Measurements from ENCODE around the gene RHPN2.
"Not testable (repeated sequence)": the region's sequence is repeated elsewhere in the genome, so short reads cannot be mapped to it uniquely, and the experiment has no call there.

The RHPN2 gene

GRCh38 chr19:32997061-32997464 is 67.6 kb downstream of the RHPN2 start:
- H3K4me3 ChIP-seq (ENCODE audit: low read depth in 1 of 2, low read length in 2 of 2); H3K9ac ChIP-seq (ENCODE audit: low read length); H3K36me3 ChIP-seq (ENCODE audit: insufficient read depth, low read length); H3K27ac ChIP-seq (ENCODE audit: low read depth, low read length); H3K4me1 ChIP-seq (ENCODE audit: insufficient read depth, low read length); H3K9me3 ChIP-seq (ENCODE audit: low read length); H3K27me3 ChIP-seq (ENCODE audit: control insufficient read depth in 1 of 2, insufficient read depth in 2 of 2, low read length in 2 of 2): not testable (repeated sequence)

GRCh38 chr19:32995966-32996365 is 68.7 kb downstream of the RHPN2 start:
- not testable (repeated sequence) for H3K9me3 ChIP-seq (ENCODE audit: low read length); H3K36me3 ChIP-seq (ENCODE audit: insufficient read depth, low read length); H3K27ac ChIP-seq (ENCODE audit: low read depth, low read length); H3K27me3 ChIP-seq (ENCODE audit: control insufficient read depth in 1 of 2, insufficient read depth in 2 of 2, low read length in 2 of 2); H3K9ac ChIP-seq (ENCODE audit: low read length); H3K4me3 ChIP-seq (ENCODE audit: low read depth in 1 of 2, low read length in 2 of 2); H3K4me1 ChIP-seq (ENCODE audit: insufficient read depth, low read length)

GRCh38 chr19:32988724-32989123 is 76.0 kb downstream of the RHPN2 start:
- H3K4me3 ChIP-seq (ENCODE audit: low read depth in 1 of 2, low read length in 2 of 2): no peak overlapping the region
- H3K36me3 ChIP-seq (ENCODE audit: insufficient read depth, low read length): no peaks in the 10 kb centered on the region
- H3K4me1 ChIP-seq (ENCODE audit: insufficient read depth, low read length): no peaks in the 10 kb centered on the region
- H3K9me3 ChIP-seq (ENCODE audit: low read length): no peaks in the 10 kb centered on the region
- H3K27ac ChIP-seq (ENCODE audit: low read depth, low read length): no peak overlapping the region
- H3K27me3 ChIP-seq (ENCODE audit: control insufficient read depth in 1 of 2, insufficient read depth in 2 of 2, low read length in 2 of 2): no peaks in the 10 kb centered on the region
- H3K9ac ChIP-seq (ENCODE audit: low read length): no peak overlapping the region

GRCh38 chr19:32988254-32988653 is 76.4 kb downstream of the RHPN2 start:
- H3K4me1 ChIP-seq (ENCODE audit: insufficient read depth, low read length); H3K9me3 ChIP-seq (ENCODE audit: low read length); H3K27ac ChIP-seq (ENCODE audit: low read depth, low read length); H3K36me3 ChIP-seq (ENCODE audit: insufficient read depth, low read length); H3K9ac ChIP-seq (ENCODE audit: low read length); H3K4me3 ChIP-seq (ENCODE audit: low read depth in 1 of 2, low read length in 2 of 2); H3K27me3 ChIP-seq (ENCODE audit: control insufficient read depth in 1 of 2, insufficient read depth in 2 of 2, low read length in 2 of 2): not testable (repeated sequence)

GRCh38 chr19:32982488-32982887 is 82.2 kb downstream of the RHPN2 start:
- H3K9ac ChIP-seq (ENCODE audit: low read length); H3K4me3 ChIP-seq (ENCODE audit: low read depth in 1 of 2, low read length in 2 of 2); H3K27me3 ChIP-seq (ENCODE audit: control insufficient read depth in 1 of 2, insufficient read depth in 2 of 2, low read length in 2 of 2); H3K9me3 ChIP-seq (ENCODE audit: low read length); H3K27ac ChIP-seq (ENCODE audit: low read depth, low read length); H3K36me3 ChIP-seq (ENCODE audit: insufficient read depth, low read length); H3K4me1 ChIP-seq (ENCODE audit: insufficient read depth, low read length): not testable (repeated sequence)

- H3K4me3 ChIP-seq (ENCODE audit: low read depth in 1 of 2, low read length in 2 of 2); H3K4me1 ChIP-seq (ENCODE audit: insufficient read depth, low read length); H3K27ac ChIP-seq (ENCODE audit: low read depth, low read length); H3K36me3 ChIP-seq (ENCODE audit: insufficient read depth, low read length); H3K27me3 ChIP-seq (ENCODE audit: control insufficient read depth in 1 of 2, insufficient read depth in 2 of 2, low read length in 2 of 2); H3K9me3 ChIP-seq (ENCODE audit: low read length); H3K9ac ChIP-seq (ENCODE audit: low read length): not testable (repeated sequence)
Observed at GRCh38 chr19:32979807-32980206, 84.9 kb downstream of the RHPN2 start.

- H3K4me1 ChIP-seq (ENCODE audit: insufficient read depth, low read length); H3K9me3 ChIP-seq (ENCODE audit: low read length); H3K4me3 ChIP-seq (ENCODE audit: low read depth in 1 of 2, low read length in 2 of 2); H3K36me3 ChIP-seq (ENCODE audit: insufficient read depth, low read length); H3K9ac ChIP-seq (ENCODE audit: low read length); H3K27me3 ChIP-seq (ENCODE audit: control insufficient read depth in 1 of 2, insufficient read depth in 2 of 2, low read length in 2 of 2); H3K27ac ChIP-seq (ENCODE audit: low read depth, low read length): not testable (repeated sequence)
Observed at GRCh38 chr19:32977813-32978212, 86.9 kb downstream of the RHPN2 start.

GRCh38 chr19:32977280-32977679 is 87.4 kb downstream of the RHPN2 start:
- Histone ChIP-seq H3K4me1 (ENCODE audit: insufficient read depth, low read length) (no peaks in the 10 kb centered on the region), H3K9ac (ENCODE audit: low read length) (no peak overlapping the region), H3K4me3 (ENCODE audit: low read depth in 1 of 2, low read length in 2 of 2) (no peak overlapping the region), H3K27ac (ENCODE audit: low read depth, low read length) (no peak overlapping the region), H3K9me3 (ENCODE audit: low read length) (no peaks in the 10 kb centered on the region), H3K27me3 (ENCODE audit: control insufficient read depth in 1 of 2, insufficient read depth in 2 of 2, low read length in 2 of 2) (no peaks in the 10 kb centered on the region), H3K36me3 (ENCODE audit: insufficient read depth, low read length) (no peaks in the 10 kb centered on the region)

GRCh38 chr19:32976223-32976805 is 88.4 kb downstream of the RHPN2 start:
- no peak overlapping the region for H3K4me3 ChIP-seq (ENCODE audit: low read depth in 1 of 2, low read length in 2 of 2)
- H3K9ac ChIP-seq (ENCODE audit: low read length): no peak overlapping the region
- H3K36me3 ChIP-seq (ENCODE audit: insufficient read depth, low read length): no peaks in the 10 kb centered on the region
- H3K9me3 ChIP-seq (ENCODE audit: low read length): no peaks in the 10 kb centered on the region
- H3K27me3 ChIP-seq (ENCODE audit: control insufficient read depth in 1 of 2, insufficient read depth in 2 of 2, low read length in 2 of 2): no peaks in the 10 kb centered on the region
- H3K4me1 ChIP-seq (ENCODE audit: insufficient read depth, low read length): no peaks in the 10 kb centered on the region
- H3K27ac ChIP-seq (ENCODE audit: low read depth, low read length): no peak overlapping the region

GRCh38 chr19:32971715-32972540 is 92.8 kb downstream of the RHPN2 start, which contains the start of the genes CEP89 and FAAP24:
CEP89 (minus strand) TSS chr19:32971958; CDS start chr19:32971874, 84 bp downstream.
FAAP24 (plus strand) TSS chr19:32972242; CDS start chr19:32973197, 955 bp downstream.
- Histone ChIP-seq H3K9ac (ENCODE audit: low read length) (peak within 1 kb of the TSS; percentile 72), H3K4me3 (ENCODE audit: low read depth in 1 of 2, low read length in 2 of 2) (peak within 1 kb of the TSS; percentile 66 to 82), H3K36me3 (ENCODE audit: insufficient read depth, low read length) (no peaks in the 10 kb centered on the region), H3K27ac (ENCODE audit: low read depth, low read length) (peak within 1 kb of the TSS; percentile 53), H3K9me3 (ENCODE audit: low read length) (no peaks in the 10 kb centered on the region), H3K4me1 (ENCODE audit: insufficient read depth, low read length) (peaks cover 10% of the 10 kb centered on the region), H3K27me3 (ENCODE audit: control insufficient read depth in 1 of 2, insufficient read depth in 2 of 2, low read length in 2 of 2) (no peaks in the 10 kb centered on the region)

- Histone ChIP-seq H3K27me3 (ENCODE audit: control insufficient read depth in 1 of 2, insufficient read depth in 2 of 2, low read length in 2 of 2) (no peaks in the 10 kb centered on the region), H3K9me3 (ENCODE audit: low read length) (no peaks in the 10 kb centered on the region), H3K4me1 (ENCODE audit: insufficient read depth, low read length) (peaks cover 10% of the 10 kb centered on the region), H3K36me3 (ENCODE audit: insufficient read depth, low read length) (peaks cover 8% of the 10 kb centered on the region), H3K4me3 (ENCODE audit: low read depth in 1 of 2, low read length in 2 of 2) (peak overlapping the region; percentile 66 to 82), H3K27ac (ENCODE audit: low read depth, low read length) (peak overlapping the region; percentile 17), H3K9ac (ENCODE audit: low read length) (peak overlapping the region; percentile 44)
Observed at GRCh38 chr19:32971012-32971595, 93.6 kb downstream of the RHPN2 start.
